NB4 (cell line): ENCODE measurements around the gene L3HYPDH.

Experiments
- CTCF ChIP-seq: IDR thresholded peaks from one replicate; pipeline ENCODE4 v1.5.1; 2012; ENCODE audit warnings: low read depth, low read length
- MAX ChIP-seq: IDR thresholded peaks from 2 replicates; pipeline ENCODE4 v1.6.1; 2011; ENCODE audit warnings: low read depth, low read length
- MYC ChIP-seq: IDR thresholded peaks from 2 replicates; pipeline ENCODE4 v1.6.1; 2011; ENCODE audit warnings: low read depth, low read length
- POLR2A ChIP-seq: IDR thresholded peaks from 2 replicates; pipeline ENCODE4 v1.6.1; 2011; ENCODE audit warnings: mild to moderate bottlenecking; ENCODE audit not compliant: insufficient read length; ENCODE audit errors: extremely low read depth

- TF ChIP-seq CTCF = peak; percentile 53
- TF ChIP-seq MAX = peak; percentile 88
- TF ChIP-seq POLR2A = peak; percentile 97
- TF ChIP-seq MYC = peak; percentile 87
These were observed at the start of gene L3HYPDH, which contains the start of gene JKAMP for GRCh38 chr14:59483819-59484638.
